Left ventricle myocardium inferior (tissue), 1 donor: Measurements from ENCODE around the gene FAM120C. TPM values are rescaled to one million over a fixed set of nuclear protein-coding genes. Genes with fewer than 3 reads are reported as not detected.

ENCODE experiments used
- DNase-seq: peaks from one replicate; pipeline ENCODE4 v3.0.0-alpha.2; 2020
- H3K27ac ChIP-seq: fragments of 200-600 bp; replicated peaks from 2 replicates; pipeline ENCODE4 v1.8.0; 2021
- H3K27me3 ChIP-seq: fragments of 200-600 bp; 2 replicates; pipeline ENCODE4 v1.8.0; 2021; ENCODE audit warnings: low read depth
- H3K36me3 ChIP-seq: fragments of 200-600 bp; 2 replicates; pipeline ENCODE4 v1.8.0; 2021
- H3K4me1 ChIP-seq: fragments of 200-600 bp; 2 replicates; pipeline ENCODE4 v1.8.0; 2021
- H3K4me3 ChIP-seq: fragments of 200-600 bp; 2 replicates; pipeline ENCODE4 v1.8.0; 2021; ENCODE audit warnings: mild to moderate bottlenecking, moderate library complexity
- H3K9me3 ChIP-seq: fragments of 200-600 bp; replicated peaks from 2 replicates; pipeline ENCODE4 v1.8.0; 2021
- CTCF ChIP-seq: fragments of 200-600 bp; IDR thresholded peaks from 2 replicates; pipeline ENCODE4 v1.8.0; 2021; ENCODE audit warnings: antibody characterized with exemption, mild to moderate bottlenecking, borderline replicate concordance
- intact Hi-C: fragments of 100-400 bp; cut with micrococcal nuclease; formaldehyde crosslinking; loops from one replicate; pipeline ENCODE4 v1.11.0; 2022
- total RNA-seq: library from RNA; stranded (reverse); fragmentation: NEBNext Ultra II Directional; extraction: Animal tissue kit (Norgen Biotek cat#: 25700); gene quantifications from one replicate; pipeline ENCODE4 v1.2.1, GENCODE V29; 2021
- donor health status: DM: no; HTN: yes; CAD: no; lungs with severe emphysema.

FAM120C gene
- total RNA-seq, 1 donor from 2014 or later: 6.0 TPM

GRCh38 chrX:54064564-54064963, 118.5 kb downstream of the FAM120C start:
- Histone ChIP-seq H3K9me3 (no peaks in the 10 kb centered on the region), H3K4me1 (no peaks in the 10 kb centered on the region), H3K36me3 (no peaks in the 10 kb centered on the region), H3K4me3 (no peak overlapping the region), H3K27me3 (no peaks in the 10 kb centered on the region), H3K27ac (no peak overlapping the region)
- intact Hi-C loops: no loop called here
- DNase-seq: no peak
- no peak for TF ChIP-seq CTCF

- Histone ChIP-seq H3K4me1 (no peaks in the 10 kb centered on the region), H3K27me3 (no peaks in the 10 kb centered on the region), H3K36me3 (no peaks in the 10 kb centered on the region), H3K9me3 (no peaks in the 10 kb centered on the region), H3K4me3 (no peak overlapping the region), H3K27ac (no peak overlapping the region)
- no peak for DNase-seq
- no peak for TF ChIP-seq CTCF
- intact Hi-C loops: no loop called here
Measured at GRCh38 chrX:54063361-54063760, 119.7 kb downstream of the FAM120C start.

- no peaks in the 10 kb centered on the region for H3K36me3 ChIP-seq
- no peaks in the 10 kb centered on the region for H3K9me3 ChIP-seq
- no peaks in the 10 kb centered on the region for H3K27me3 ChIP-seq
- DNase-seq: no peak
- H3K27ac ChIP-seq: peak overlapping the region; percentile 59
- intact Hi-C loops: no loop called here
- H3K4me3 ChIP-seq: no peak overlapping the region
- TF ChIP-seq CTCF: no peak
- no peaks in the 10 kb centered on the region for H3K4me1 ChIP-seq
Measured at GRCh38 chrX:54049801-54050200, 133.3 kb downstream of the FAM120C start.

- no peak for TF ChIP-seq CTCF
- H3K4me3 ChIP-seq: no peak overlapping the region
- no peak overlapping the region for H3K27ac ChIP-seq
- no peak for DNase-seq
- H3K4me1 ChIP-seq: no peaks in the 10 kb centered on the region
- no peaks in the 10 kb centered on the region for H3K27me3 ChIP-seq
- intact Hi-C loops: no loop called here
- H3K36me3 ChIP-seq: no peaks in the 10 kb centered on the region
- no peaks in the 10 kb centered on the region for H3K9me3 ChIP-seq
Measured at GRCh38 chrX:54048412-54048811, 134.6 kb downstream of the FAM120C start.

GRCh38 chrX:54045563-54046228, 137.4 kb downstream of the FAM120C start:
- intact Hi-C loops: no loop called here
- Histone ChIP-seq H3K4me3 (no peak overlapping the region), H3K4me1 (peaks cover 4% of the 10 kb centered on the region), H3K36me3 (peaks cover 8% of the 10 kb centered on the region), H3K27me3 (no peaks in the 10 kb centered on the region), H3K9me3 (no peaks in the 10 kb centered on the region), H3K27ac (peak overlapping the region; percentile 94)
- no peak for DNase-seq
- TF ChIP-seq CTCF: no peak
